GM12878 (cell line): ENCODE results near the gene CYB5D1. TPM values are rescaled to one million over a fixed set of nuclear protein-coding genes. Genes with fewer than 3 reads are reported as not detected.

Experiments
- ATAC-seq: fragments of 200-7000 bp; cut with Tn5 transposase; 3 replicates; pipeline ENCODE4 v1.9.1; 2020; ENCODE audit warnings: mild to moderate bottlenecking, moderate library complexity
- BruUV-seq: library from RNA; stranded (reverse); fragments of 400-500 nt; replicated peaks from 2 replicates; lab custom pipeline; 2021; lab: Mats Ljungman, UMichigan
- CTCF ChIA-PET: fragments of 300-600 bp; sonication (Branson Sonifier 250); formaldehyde crosslinking; extraction: SDS; loops from one replicate; lab custom pipeline; 2021; ENCODE audit warnings: inconsistent platforms; lab: Yijun Ruan, JAX
- POLR2A ChIA-PET: fragments of 350-600 bp; formaldehyde crosslinking; extraction: SDS; loops from one replicate; lab custom pipeline; 2021; ENCODE audit warnings: inconsistent platforms; lab: Charles Lee
- RAD21 ChIA-PET: fragments of 300-600 bp; sonication (Branson Sonifier 250); formaldehyde crosslinking; loops from one replicate; lab custom pipeline; 2023; ENCODE audit warnings: antibody characterized with exemption; ENCODE audit not compliant: unreplicated experiment; lab: Charles Lee
- SMC1A ChIA-PET: fragments of 300-600 bp; sonication (Branson Sonifier 250); formaldehyde crosslinking; loops from one replicate; lab custom pipeline; 2023; ENCODE audit not compliant: unreplicated experiment, uncharacterized antibody; lab: Charles Lee
- DNase-seq: peaks from one replicate; pipeline ENCODE4 v3.0.0-alpha.2; 2011; ENCODE audit warnings: low read depth, low spot score
- FAIRE-seq: peaks from 3 replicates; lab custom pipeline; 2011; peaks lifted over from hg19 to GRCh38; lab: Jason Lieb, UNC
- H2AFZ ChIP-seq: 2 replicates; pipeline ENCODE4 v1.6.0; 2011; ENCODE audit warnings: low read depth, low read length, control low read depth; ENCODE audit not compliant: control insufficient read depth
- H3K27ac ChIP-seq: 2 replicates; pipeline ENCODE4 v1.5.1; 2011; ENCODE audit warnings: control low read depth; ENCODE audit not compliant: control insufficient read depth, insufficient read depth
- H3K27me3 ChIP-seq, 2 experiments: replicated peaks in 1 of 2; 2 replicates each; pipeline versions ENCODE4 v1.6.0 to v1.6.1; 2011; ENCODE audit warnings: low read length in 1 of 2; ENCODE audit not compliant: control insufficient read depth in 2 of 2, insufficient read depth in 2 of 2
- H3K36me3 ChIP-seq, 2 experiments: 2 replicates each; pipeline ENCODE4 v1.5.1; 2011; ENCODE audit warnings: low read length in 1 of 2; ENCODE audit not compliant: control insufficient read depth in 2 of 2, insufficient read depth in 2 of 2
- H3K4me1 ChIP-seq: 2 replicates; pipeline ENCODE4 v1.6.1; 2011; ENCODE audit warnings: mild to moderate bottlenecking, low read length, moderate library complexity, mixed read lengths; ENCODE audit not compliant: control insufficient read depth, insufficient read depth
- H3K4me2 ChIP-seq: 2 replicates; pipeline ENCODE4 v1.6.0; 2011; ENCODE audit warnings: control low read depth; ENCODE audit not compliant: control insufficient read depth, insufficient read depth
- H3K4me3 ChIP-seq: fragments of 200-600 bp; sonication (generic); 2 replicates; pipeline ENCODE4 v1.5.1; 2016
- H3K79me2 ChIP-seq: 2 replicates; pipeline ENCODE4 v1.6.0; 2011; ENCODE audit warnings: low read length; ENCODE audit not compliant: control insufficient read depth, insufficient read depth
- H3K9ac ChIP-seq: 2 replicates; pipeline ENCODE4 v1.8.0; 2011; ENCODE audit warnings: low read length, control low read depth, mixed read lengths; ENCODE audit not compliant: control insufficient read depth, insufficient read depth
- H3K9me3 ChIP-seq: replicated peaks from 3 replicates; pipeline ENCODE4 v1.5.1; 2011; ENCODE audit warnings: mild to moderate bottlenecking, low read length; ENCODE audit not compliant: control insufficient read depth, insufficient read depth
- H4K20me1 ChIP-seq: 2 replicates; pipeline ENCODE4 v1.6.0; 2011; ENCODE audit not compliant: control insufficient read depth, insufficient read depth
- BACH1 ChIP-seq: fragments of 450-650 bp; IDR thresholded peaks from 2 replicates; pipeline ENCODE4 v1.6.1; 2017; ENCODE audit warnings: mild to moderate bottlenecking, borderline replicate concordance
- BHLHE40 ChIP-seq, 2 experiments: fragments of 450-650 bp in 1 of 2; IDR thresholded peaks; 2 replicates each; pipeline ENCODE4 v1.6.1; 2011 to 2017; ENCODE audit warnings: low read depth in 2 of 2, borderline replicate concordance in 1 of 2, improper control_type of control experiment in 1 of 2, low read length in 1 of 2, mild to moderate bottlenecking in 1 of 2
- GATAD2B ChIP-seq: fragments of 450-650 bp; conservative IDR thresholded peaks from 2 replicates; pipeline ENCODE4 v1.6.1; 2017; ENCODE audit warnings: low read depth, mild to moderate bottlenecking, moderate library complexity
- HDAC2 ChIP-seq: fragments of 200-600 bp; sonication (generic); IDR thresholded peaks from 2 replicates; pipeline ENCODE4 v1.6.1; 2017
- KAT2A ChIP-seq: conservative IDR thresholded peaks from 2 replicates; pipeline ENCODE4 v1.6.1; 2011; ENCODE audit warnings: low read depth, low read length; ENCODE audit not compliant: control insufficient read depth
- POLR2AphosphoS2 ChIP-seq: IDR thresholded peaks from 2 replicates; pipeline ENCODE4 v1.6.1; 2011; ENCODE audit warnings: low read depth, mild to moderate bottlenecking, low read length, improper control_type of control experiment, moderate library complexity
- RAD51 ChIP-seq: fragments of 450-650 bp; IDR thresholded peaks from 2 replicates; pipeline ENCODE4 v1.6.1; 2016; ENCODE audit warnings: moderate library complexity, mild to moderate bottlenecking, inconsistent platforms
- SMAD5 ChIP-seq: IDR thresholded peaks from 2 replicates; pipeline ENCODE4 v1.6.1; 2016; ENCODE audit warnings: antibody characterized with exemption, low read depth
- TAF1 ChIP-seq: IDR thresholded peaks from 2 replicates; pipeline ENCODE4 v1.6.1; 2011; ENCODE audit warnings: mild to moderate bottlenecking, low read depth, low read length, borderline replicate concordance
- WGBS: methylation state at CpG from one replicate; pipeline ENCODE4 v1.1.6; 2016; ENCODE audit warnings: low lambda C conversion rate; ENCODE audit not compliant: insufficient replicate concordance, insufficient coverage; ENCODE audit errors: missing lambda C conversion rate; 5-methylcytosine and 5-hydroxymethylcytosine counted together
- in situ Hi-C: fragments of 300-500 bp; cut with MboI; formaldehyde crosslinking; loops from 9 replicates; pipeline ENCODE4 v1.14.3; 2018; ENCODE audit warnings: mixed read lengths
- intact Hi-C: fragments of 100-400 bp; cut with micrococcal nuclease; formaldehyde crosslinking; loops from one replicate; pipeline ENCODE4 v1.14.2; 2022; ENCODE audit not compliant: unreplicated experiment
- polyA plus RNA-seq, 11 experiments: library from polyadenylated mRNA; depleted of rRNA in 4 of 11; unstranded in 6 of 11; stranded (reverse) in 5 of 11; fragments of >200 nt; fragmentation: Nextera tagmentation in 4 of 11; fragmentation: Illumina TruSeq in 1 of 11; extraction: Ambion mirVana in 4 of 11; extraction: Trizol in 1 of 11; gene quantifications; 1 replicate in 1 of 11; 2 replicates in 10 of 11; pipeline versions ENCODE4 v1.2.1 to v1.2.3, GENCODE V29; 2011 to 2016; ENCODE audit warnings: inconsistent platforms in 2 of 11, missing spikeins in 2 of 11, low read depth in 1 of 11
- total RNA-seq, 4 experiments: library from RNA; depleted of rRNA in 3 of 4; stranded (reverse); fragments of >200 nt in 3 of 4; fragmentation: Illumina TruSeq in 1 of 4; extraction: Trizol in 1 of 4; gene quantifications; 2 replicates each; pipeline versions ENCODE4 v1.2.1 to v1.2.3, GENCODE V29; 2013 to 2021
- TF ChIP-seq, protein P1 (sequence below): fragments of 450-650 bp; formaldehyde crosslinking; IDR thresholded peaks from 2 replicates; pipeline ENCODE4 v1.4.0; 2020; ENCODE audit warnings: mild to moderate bottlenecking, moderate library complexity
- TF ChIP-seq, protein P2 (sequence below): IDR thresholded peaks from 2 replicates; pipeline ENCODE4 v1.6.1; 2011; ENCODE audit warnings: mild to moderate bottlenecking, low read depth, low read length, moderate library complexity; ENCODE audit not compliant: insufficient replicate concordance
- TF ChIP-seq, protein P3 (sequence below): IDR thresholded peaks from 2 replicates; pipeline ENCODE4 v1.6.1; 2011; ENCODE audit warnings: borderline replicate concordance, low read depth, mild to moderate bottlenecking, moderate library complexity, mixed read lengths, low read length; ENCODE audit not compliant: insufficient read depth; ENCODE audit errors: extremely low read length
- TF ChIP-seq, protein P4 (sequence below): IDR thresholded peaks from 2 replicates; pipeline ENCODE4 v1.6.1; 2012; ENCODE audit warnings: low read depth, low read length, improper control_type of control experiment

The CYB5D1 gene
- total and polyA plus RNA-seq, 10 of the 15 experiments (the other 5 are each of a cell fraction or from before 2014, with no cell fraction given), result 1.6 to 8.7 (median 6.4) TPM

DNA sequence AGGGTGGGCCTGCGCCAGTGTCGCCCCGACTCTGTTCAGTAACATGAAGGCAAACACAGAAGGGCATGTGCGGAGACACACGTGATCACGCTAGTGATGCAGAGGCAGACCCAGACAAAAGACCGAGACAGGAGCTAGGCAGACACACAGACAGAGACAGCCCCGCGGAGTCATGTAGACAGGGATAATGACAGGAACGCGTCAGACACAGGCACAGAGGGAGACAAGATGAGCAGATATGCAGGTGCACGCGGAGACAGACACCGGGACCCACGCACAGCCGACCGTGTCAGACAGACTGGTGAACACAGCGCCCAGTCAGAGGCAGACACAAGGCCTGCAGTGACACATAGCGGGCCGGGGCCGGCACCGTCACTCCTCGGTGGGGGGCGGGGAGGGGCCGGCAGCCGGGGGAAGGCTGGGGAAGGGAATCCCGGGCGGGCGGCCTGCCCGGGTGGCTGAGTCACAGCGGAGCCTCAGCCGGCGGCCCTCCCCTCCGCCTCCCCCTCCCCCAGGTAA lies 16.3 kb upstream of the CYB5D1 start (continued):
- TF ChIP-seq, protein P1, sequence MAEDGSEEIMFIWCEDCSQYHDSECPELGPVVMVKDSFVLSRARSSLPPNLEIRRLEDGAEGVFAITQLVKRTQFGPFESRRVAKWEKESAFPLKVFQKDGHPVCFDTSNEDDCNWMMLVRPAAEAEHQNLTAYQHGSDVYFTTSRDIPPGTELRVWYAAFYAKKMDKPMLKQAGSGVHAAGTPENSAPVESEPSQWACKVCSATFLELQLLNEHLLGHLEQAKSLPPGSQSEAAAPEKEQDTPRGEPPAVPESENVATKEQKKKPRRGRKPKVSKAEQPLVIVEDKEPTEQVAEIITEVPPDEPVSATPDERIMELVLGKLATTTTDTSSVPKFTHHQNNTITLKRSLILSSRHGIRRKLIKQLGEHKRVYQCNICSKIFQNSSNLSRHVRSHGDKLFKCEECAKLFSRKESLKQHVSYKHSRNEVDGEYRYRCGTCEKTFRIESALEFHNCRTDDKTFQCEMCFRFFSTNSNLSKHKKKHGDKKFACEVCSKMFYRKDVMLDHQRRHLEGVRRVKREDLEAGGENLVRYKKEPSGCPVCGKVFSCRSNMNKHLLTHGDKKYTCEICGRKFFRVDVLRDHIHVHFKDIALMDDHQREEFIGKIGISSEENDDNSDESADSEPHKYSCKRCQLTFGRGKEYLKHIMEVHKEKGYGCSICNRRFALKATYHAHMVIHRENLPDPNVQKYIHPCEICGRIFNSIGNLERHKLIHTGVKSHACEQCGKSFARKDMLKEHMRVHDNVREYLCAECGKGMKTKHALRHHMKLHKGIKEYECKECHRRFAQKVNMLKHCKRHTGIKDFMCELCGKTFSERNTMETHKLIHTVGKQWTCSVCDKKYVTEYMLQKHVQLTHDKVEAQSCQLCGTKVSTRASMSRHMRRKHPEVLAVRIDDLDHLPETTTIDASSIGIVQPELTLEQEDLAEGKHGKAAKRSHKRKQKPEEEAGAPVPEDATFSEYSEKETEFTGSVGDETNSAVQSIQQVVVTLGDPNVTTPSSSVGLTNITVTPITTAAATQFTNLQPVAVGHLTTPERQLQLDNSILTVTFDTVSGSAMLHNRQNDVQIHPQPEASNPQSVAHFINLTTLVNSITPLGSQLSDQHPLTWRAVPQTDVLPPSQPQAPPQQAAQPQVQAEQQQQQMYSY (CRISPR knock-in tag), result no peak
- peak; percentile 81 for TF ChIP-seq RAD51

DNA sequence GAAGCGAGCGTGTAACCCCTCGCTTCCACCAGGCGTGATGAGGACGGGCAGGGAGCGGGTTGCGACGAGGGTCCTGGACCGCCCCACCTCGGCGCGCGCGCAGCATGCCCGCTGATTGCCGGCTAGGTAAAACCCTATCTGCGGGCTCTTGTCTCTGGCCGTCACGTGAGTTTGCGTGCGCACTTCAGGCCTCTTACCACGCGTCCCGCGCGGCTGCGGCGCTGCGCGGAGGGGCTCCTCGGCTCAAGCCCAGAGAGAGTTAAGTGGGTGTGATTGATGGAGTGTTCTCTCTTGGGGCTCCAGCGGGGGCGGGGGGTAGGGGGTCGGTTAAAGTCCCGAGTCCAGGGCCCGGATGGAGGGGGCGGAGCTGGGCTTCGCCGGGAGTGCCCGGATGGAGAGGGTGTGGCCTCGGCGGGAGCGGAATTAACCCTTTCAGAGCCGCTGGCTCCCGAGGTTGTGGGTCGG lies 15.9 kb upstream of the CYB5D1 start:
- Histone ChIP-seq H4K20me1 (no peaks in the 10 kb centered on the region; the same call in none of the 2 replicates), H3K36me3 (peaks cover 5 to 7% of the 10 kb centered on the region in 2 experiments; a peak in 3 of 4 replicates), H3K9me3 (no peaks in the 10 kb centered on the region), H3K4me3 (peak overlapping the region; percentile 92), H3K27ac (peak overlapping the region; percentile 99), H2AFZ (peak overlapping the region; percentile 62), H3K27me3 (no peaks in the 10 kb centered on the region), H3K4me2 (peak overlapping the region; percentile 100), H3K79me2 (peaks cover 59% of the 10 kb centered on the region), H3K9ac (peak overlapping the region; percentile 97), H3K4me1 (peaks cover 39% of the 10 kb centered on the region)
- intact Hi-C loops (loop anchor here (2.0 kb wide), 1 partner anchor 15 kb away; the partner anchor contains the start of gene NAA38), in situ Hi-C loops (no loop called here)
- no TSS peak for BruUV-seq
- ATAC-seq (peak; percentile 24), FAIRE-seq (no peak), DNase-seq (no peak)
- 1% methylated on average over 43 of the region's 46 CpGs for WGBS
- POLR2A ChIA-PET, result interaction anchor here (0.6 to 4.1 kb wide), 4 partner anchors 7 to 277 kb away, joined by 3 to 49 read pairs (median 6); partner anchors contain the start of genes KDM6B and NAA38
- SMC1A ChIA-PET, result interaction anchor here (1.4 to 1.5 kb wide), 2 partner anchors 9 to 99 kb away, joined by 3 to 5 read pairs; partner anchors contain the start of gene KDM6B
- RAD21 ChIA-PET, result interaction anchor here (1.3 to 3.7 kb wide), 4 partner anchors 9 to 41 kb away, joined by 4 to 16 read pairs (median 7); partner anchors contain the start of gene NAA38
- CTCF ChIA-PET, result interaction anchor here (1.0 to 2.2 kb wide), 3 partner anchors 15 to 19 kb away, joined by 3 to 7 read pairs (median 4); partner anchors contain the start of genes CYB5D1 and NAA38
- TF ChIP-seq HDAC2 (0 out of 2 replicates have a peak, but pooled peaks have one; percentile 27), GATAD2B (peak; percentile 18; the same call in 1 of the 2 replicates), POLR2AphosphoS2 (0 out of 2 replicates have a peak, but pooled peaks have one; percentile 7), TAF1 (peak; percentile 41; the same call in 1 of the 2 replicates), SMAD5 (no peak), BACH1 (peak; percentile 12; the same call in 1 of the 2 replicates), KAT2A (no peak), BHLHE40 (IDR thresholded peaks at IDR 0.05; ENCODE audit: borderline replicate concordance in 1 of 2, low read depth in 2 of 2, low read length in 1 of 2) (peak; percentile 95 to 98)
- TF ChIP-seq, protein P2, sequence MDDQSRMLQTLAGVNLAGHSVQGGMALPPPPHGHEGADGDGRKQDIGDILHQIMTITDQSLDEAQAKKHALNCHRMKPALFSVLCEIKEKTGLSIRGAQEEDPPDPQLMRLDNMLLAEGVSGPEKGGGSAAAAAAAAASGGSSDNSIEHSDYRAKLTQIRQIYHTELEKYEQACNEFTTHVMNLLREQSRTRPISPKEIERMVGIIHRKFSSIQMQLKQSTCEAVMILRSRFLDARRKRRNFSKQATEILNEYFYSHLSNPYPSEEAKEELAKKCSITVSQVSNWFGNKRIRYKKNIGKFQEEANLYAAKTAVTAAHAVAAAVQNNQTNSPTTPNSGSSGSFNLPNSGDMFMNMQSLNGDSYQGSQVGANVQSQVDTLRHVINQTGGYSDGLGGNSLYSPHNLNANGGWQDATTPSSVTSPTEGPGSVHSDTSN, result peak; percentile 63
- TF ChIP-seq, protein P3, sequence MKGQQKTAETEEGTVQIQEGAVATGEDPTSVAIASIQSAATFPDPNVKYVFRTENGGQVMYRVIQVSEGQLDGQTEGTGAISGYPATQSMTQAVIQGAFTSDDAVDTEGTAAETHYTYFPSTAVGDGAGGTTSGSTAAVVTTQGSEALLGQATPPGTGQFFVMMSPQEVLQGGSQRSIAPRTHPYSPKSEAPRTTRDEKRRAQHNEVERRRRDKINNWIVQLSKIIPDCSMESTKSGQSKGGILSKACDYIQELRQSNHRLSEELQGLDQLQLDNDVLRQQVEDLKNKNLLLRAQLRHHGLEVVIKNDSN, result peak; percentile 65
- TF ChIP-seq, protein P4, sequence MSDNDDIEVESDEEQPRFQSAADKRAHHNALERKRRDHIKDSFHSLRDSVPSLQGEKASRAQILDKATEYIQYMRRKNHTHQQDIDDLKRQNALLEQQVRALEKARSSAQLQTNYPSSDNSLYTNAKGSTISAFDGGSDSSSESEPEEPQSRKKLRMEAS, result 0 out of 2 replicates have a peak, but pooled peaks have one; percentile 45
